Activated gamma-delta T cell (primary cell): ENCODE measurements around the gene PITPNM1.
"Not testable (repeated sequence)": the region's sequence is repeated elsewhere in the genome, so short reads cannot be mapped to it uniquely, and the experiment has no call there.

Experiments used
- DNase-seq: peaks from one replicate; lab custom pipeline; 2025; lab: John Stamatoyannopoulos, UW

Gene PITPNM1

GRCh38 chr11:67523556-67524479, 18.7 kb upstream of the PITPNM1 start:
- no peak for DNase-seq

GRCh38 chr11:67522844-67523555, 17.8 kb upstream of the PITPNM1 start, which contains the start of gene CABP2:
CABP2 (minus strand) TSS chr11:67523446; CDS start chr11:67523326, 120 bp downstream.
- DNase-seq = no peak

- no peak for DNase-seq
These were observed 17.2 kb upstream of the PITPNM1 start for GRCh38 chr11:67522338-67522737.

- no peak for DNase-seq
These were observed 16.8 kb upstream of the PITPNM1 start for GRCh38 chr11:67521924-67522323.

GRCh38 chr11:67520856-67521824, 16.0 kb upstream of the PITPNM1 start:
- DNase-seq = no peak

- DNase-seq = no peak
These were observed 14.6 kb upstream of the PITPNM1 start for GRCh38 chr11:67519726-67520125.

- DNase-seq = no peak
These were observed 12.8 kb upstream of the PITPNM1 start for GRCh38 chr11:67517784-67518552.

- DNase-seq = no peak
These were observed 11.6 kb upstream of the PITPNM1 start for GRCh38 chr11:67516806-67517205.

- no peak for DNase-seq
These were observed 9.0 kb upstream of the PITPNM1 start for GRCh38 chr11:67514116-67514515.

- DNase-seq = not testable (repeated sequence)
These were observed 6.4 kb upstream of the PITPNM1 start for GRCh38 chr11:67511558-67511957.

GRCh38 chr11:67510023-67510345, 4.8 kb upstream of the PITPNM1 start:
- no peak for DNase-seq

- peak; percentile 98 for DNase-seq
These were observed 3.4 kb upstream of the PITPNM1 start for GRCh38 chr11:67508486-67509121.

GRCh38 chr11:67507864-67508485, 2.8 kb upstream of the PITPNM1 start, which contains the start of gene CDK2AP2:
CDK2AP2 (minus strand) TSS chr11:67508162; CDS start chr11:67508082, 80 bp downstream.
- DNase-seq = peak; percentile 97

GRCh38 chr11:67507242-67507863, 2.2 kb upstream of the PITPNM1 start:
- no peak for DNase-seq

GRCh38 chr11:67506426-67507051, 1.4 kb upstream of the PITPNM1 start:
- no peak for DNase-seq

- peak; percentile 77 for DNase-seq
These were observed 638 bp upstream of the PITPNM1 start for GRCh38 chr11:67505605-67506396.

- DNase-seq = peak; percentile 60
These were observed 886 bp downstream of the PITPNM1 start for GRCh38 chr11:67504005-67504949.
